ENCODE data around the gene ELK3. TPM values are rescaled to one million over a fixed set of nuclear protein-coding genes. Genes with fewer than 3 reads are reported as not detected.

ELK3 gene
- total RNA-seq, 2 donors from 2014 or later, result 4.9 to 8.0 TPM

DNA sequence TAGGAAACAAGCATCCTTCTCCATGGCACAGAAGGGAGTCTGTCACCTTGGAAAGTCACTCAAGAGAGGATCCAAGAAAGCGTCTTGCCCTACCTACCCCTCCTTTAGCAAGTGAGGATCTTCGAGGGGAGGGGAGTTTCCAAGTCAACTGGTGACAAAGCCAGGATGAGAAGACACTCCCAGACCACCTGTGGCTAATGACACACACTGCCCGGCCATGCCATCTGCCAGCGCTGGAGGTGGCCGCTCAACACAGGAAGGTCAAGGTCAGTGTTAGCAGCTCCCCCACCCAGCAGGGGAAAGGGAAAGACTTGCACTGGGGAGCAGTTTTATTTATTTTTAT, 41.3 kb downstream of the ELK3 start:
- no peaks in the 10 kb centered on the region for H3K9me3 ChIP-seq
- TF ChIP-seq, protein P1, sequence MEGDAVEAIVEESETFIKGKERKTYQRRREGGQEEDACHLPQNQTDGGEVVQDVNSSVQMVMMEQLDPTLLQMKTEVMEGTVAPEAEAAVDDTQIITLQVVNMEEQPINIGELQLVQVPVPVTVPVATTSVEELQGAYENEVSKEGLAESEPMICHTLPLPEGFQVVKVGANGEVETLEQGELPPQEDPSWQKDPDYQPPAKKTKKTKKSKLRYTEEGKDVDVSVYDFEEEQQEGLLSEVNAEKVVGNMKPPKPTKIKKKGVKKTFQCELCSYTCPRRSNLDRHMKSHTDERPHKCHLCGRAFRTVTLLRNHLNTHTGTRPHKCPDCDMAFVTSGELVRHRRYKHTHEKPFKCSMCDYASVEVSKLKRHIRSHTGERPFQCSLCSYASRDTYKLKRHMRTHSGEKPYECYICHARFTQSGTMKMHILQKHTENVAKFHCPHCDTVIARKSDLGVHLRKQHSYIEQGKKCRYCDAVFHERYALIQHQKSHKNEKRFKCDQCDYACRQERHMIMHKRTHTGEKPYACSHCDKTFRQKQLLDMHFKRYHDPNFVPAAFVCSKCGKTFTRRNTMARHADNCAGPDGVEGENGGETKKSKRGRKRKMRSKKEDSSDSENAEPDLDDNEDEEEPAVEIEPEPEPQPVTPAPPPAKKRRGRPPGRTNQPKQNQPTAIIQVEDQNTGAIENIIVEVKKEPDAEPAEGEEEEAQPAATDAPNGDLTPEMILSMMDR (IDR thresholded peaks at IDR 0.05), result no peak
- no peak for TF ChIP-seq POLR2A (IDR thresholded peaks at IDR 0.05)
- H3K4me1 ChIP-seq, result peaks cover 9% of the 10 kb centered on the region
- intact Hi-C loops (cut with DNase I), result no loop called here
- ATAC-seq (no peak), DNase-seq (no peak)
- no peaks in the 10 kb centered on the region for H3K27me3 ChIP-seq
- no peak overlapping the region for H3K4me3 ChIP-seq
- no peaks in the 10 kb centered on the region for H3K36me3 ChIP-seq (replicated peaks in 1 of 2; ENCODE audit: insufficient read depth in 1 of 2, low read depth in 2 of 2)
- WGBS, 2 donors, result 73 to 77% methylated on average over 5 of the region's 5 CpGs
- H3K27ac ChIP-seq, result no peak overlapping the region

- no peak for ATAC-seq
- intact Hi-C loops (cut with DNase I), result no loop called here
- H3K9me3 ChIP-seq, result no peaks in the 10 kb centered on the region
- H3K27me3 ChIP-seq, result no peaks in the 10 kb centered on the region
- DNase-seq, result peak in 1 of 4 donors; percentile 19
- WGBS, 2 donors, result 77 to 93% methylated on average over 11 to 18 of the region's 18 CpGs
- no peak overlapping the region for H3K27ac ChIP-seq
- peaks cover 9% of the 10 kb centered on the region for H3K4me1 ChIP-seq
- TF ChIP-seq POLR2A (IDR thresholded peaks at IDR 0.05), result no peak
- TF ChIP-seq, protein P1 (IDR thresholded peaks at IDR 0.05), result no peak
- H3K36me3 ChIP-seq (replicated peaks in 1 of 2; ENCODE audit: insufficient read depth in 1 of 2, low read depth in 2 of 2), result no peaks in the 10 kb centered on the region
- no peak overlapping the region for H3K4me3 ChIP-seq
These were observed 42.1 kb downstream of the ELK3 start for GRCh38 chr12:96236221-96236822.

- DNase-seq (no peak), ATAC-seq (no peak)
- no peaks in the 10 kb centered on the region for H3K27me3 ChIP-seq
- intact Hi-C loops (cut with DNase I), result no loop called here
- H3K9me3 ChIP-seq, result no peaks in the 10 kb centered on the region
- WGBS, 2 donors, result 76 to 99% methylated on average over 6 to 7 of the region's 7 CpGs
- no peaks in the 10 kb centered on the region for H3K36me3 ChIP-seq (replicated peaks in 1 of 2; ENCODE audit: insufficient read depth in 1 of 2, low read depth in 2 of 2)
- TF ChIP-seq POLR2A (IDR thresholded peaks at IDR 0.05), result no peak
- TF ChIP-seq, protein P1 (IDR thresholded peaks at IDR 0.05), result no peak
- peaks cover 9% of the 10 kb centered on the region for H3K4me1 ChIP-seq
- peak overlapping the region in 1 of 4 donors; percentile 38 for H3K27ac ChIP-seq
- H3K4me3 ChIP-seq, result no peak overlapping the region
These were observed 42.9 kb downstream of the ELK3 start for GRCh38 chr12:96237035-96237434.

- Histone ChIP-seq H3K4me1 (peaks cover 9% of the 10 kb centered on the region), H3K27ac (peak overlapping the region in 1 of 4 donors; percentile 38), H3K36me3 (replicated peaks in 1 of 2; ENCODE audit: insufficient read depth in 1 of 2, low read depth in 2 of 2) (no peaks in the 10 kb centered on the region), H3K9me3 (no peaks in the 10 kb centered on the region), H3K27me3 (no peaks in the 10 kb centered on the region), H3K4me3 (no peak overlapping the region)
- no peak for TF ChIP-seq POLR2A (IDR thresholded peaks at IDR 0.05)
- TF ChIP-seq, protein P1 (IDR thresholded peaks at IDR 0.05), result no peak
- ATAC-seq (no peak), DNase-seq (peak in 3 of 4 donors; percentile 52 to 60 (median 59))
- 59 to 74% methylated on average over 9 of the region's 9 CpGs for WGBS, 2 donors
- intact Hi-C loops (cut with DNase I), result no loop called here
These were observed 43.4 kb downstream of the ELK3 start for GRCh38 chr12:96237465-96238077.

Data from body of pancreas (tissue), 4 donors.